HepG2 (cell line): Measurements from ENCODE around the gene BST1. TPM values are rescaled to one million over a fixed set of nuclear protein-coding genes. Genes with fewer than 3 reads are reported as not detected.

Source experiments
- ASH2L ChIP-seq: fragments of 300-600, 200-600 bp; sonication (generic); IDR thresholded peaks from 2 replicates; pipeline ENCODE4 v1.7.0; 2017; ENCODE audit warnings: low read depth, mild to moderate bottlenecking, moderate library complexity, mixed read lengths, low read length; ENCODE audit not compliant: insufficient read length
- CBFB ChIP-seq: sonication (generic); formaldehyde crosslinking; IDR thresholded peaks from 2 replicates; pipeline ENCODE4 v1.4.0; 2020; ENCODE audit warnings: missing genetic modification reagents
- CHCHD3 ChIP-seq: sonication (generic); formaldehyde crosslinking; IDR thresholded peaks from 2 replicates; pipeline ENCODE4 v1.8.0; 2022; ENCODE audit warnings: mild to moderate bottlenecking, missing genetic modification reagents, moderate library complexity
- CSRNP1 ChIP-seq: sonication (generic); formaldehyde crosslinking; IDR thresholded peaks from 2 replicates; pipeline ENCODE4 v1.8.1; 2023; ENCODE audit warnings: mild to moderate bottlenecking, missing genetic modification reagents
- FOSL2 ChIP-seq: sonication (generic); formaldehyde crosslinking; IDR thresholded peaks from 2 replicates; pipeline ENCODE4 v1.4.0; 2020; ENCODE audit warnings: missing genetic modification reagents
- HDAC2 ChIP-seq: sonication (generic); formaldehyde crosslinking; IDR thresholded peaks from 2 replicates; pipeline ENCODE4 v1.4.0; 2020; ENCODE audit warnings: missing genetic modification reagents
- HDAC6 ChIP-seq: fragments of 200-600 bp; sonication (generic); IDR thresholded peaks from 2 replicates; pipeline ENCODE4 v1.7.0; 2017; ENCODE audit warnings: mild to moderate bottlenecking, antibody characterized with exemption, low read length, low read depth
- HES4 ChIP-seq: sonication (generic); formaldehyde crosslinking; IDR thresholded peaks from 2 replicates; pipeline ENCODE4 v1.9.0; 2021; ENCODE audit warnings: mild to moderate bottlenecking, missing genetic modification reagents, borderline replicate concordance
- JUNB ChIP-seq: sonication (generic); formaldehyde crosslinking; IDR thresholded peaks from 2 replicates; pipeline ENCODE4 v1.8.0; 2022; ENCODE audit warnings: missing genetic modification reagents, mild to moderate bottlenecking, borderline replicate concordance
- MTA1 ChIP-seq: sonication (generic); formaldehyde crosslinking; IDR thresholded peaks from 2 replicates; pipeline ENCODE4 v1.4.0; 2020; ENCODE audit warnings: missing genetic modification reagents, mild to moderate bottlenecking, borderline replicate concordance
- MYNN ChIP-seq: sonication (generic); formaldehyde crosslinking; IDR thresholded peaks from 2 replicates; pipeline ENCODE4 v1.4.0; 2020; ENCODE audit warnings: mild to moderate bottlenecking, low read depth, missing genetic modification reagents
- NFE2L2 ChIP-seq: fragments of 150-350 bp; IDR thresholded peaks from 2 replicates; pipeline ENCODE4 v1.6.1; 2014; ENCODE audit warnings: low read length
- RAD21 ChIP-seq: fragments of 450-650 bp; formaldehyde crosslinking; IDR thresholded peaks from 2 replicates; pipeline ENCODE4 v1.5.0; 2020; ENCODE audit warnings: mild to moderate bottlenecking
- TARDBP ChIP-seq: sonication (generic); formaldehyde crosslinking; IDR thresholded peaks from 2 replicates; pipeline ENCODE4 v1.8.0; 2022; ENCODE audit warnings: mild to moderate bottlenecking, missing genetic modification reagents
- TBX3 ChIP-seq: fragments of 450-650 bp; IDR thresholded peaks from 2 replicates; pipeline ENCODE4 v1.6.1; 2017; ENCODE audit warnings: antibody characterized with exemption, mild to moderate bottlenecking, inconsistent platforms, borderline replicate concordance
- YEATS2 ChIP-seq: sonication (generic); formaldehyde crosslinking; IDR thresholded peaks from 2 replicates; pipeline ENCODE4 v1.4.0; 2020; ENCODE audit warnings: missing genetic modification reagents, borderline replicate concordance
- YEATS4 ChIP-seq: sonication (generic); formaldehyde crosslinking; IDR thresholded peaks from 2 replicates; pipeline ENCODE4 v1.4.0; 2020; ENCODE audit warnings: missing genetic modification reagents, borderline replicate concordance
- ZC3H13 ChIP-seq: sonication (generic); formaldehyde crosslinking; IDR thresholded peaks from 2 replicates; pipeline ENCODE4 v1.8.1; 2023; ENCODE audit warnings: mild to moderate bottlenecking, missing genetic modification reagents, moderate library complexity
- ZFYVE20 ChIP-seq: sonication (generic); formaldehyde crosslinking; IDR thresholded peaks from 2 replicates; pipeline ENCODE4 v1.8.0; 2023; ENCODE audit warnings: low read depth, mild to moderate bottlenecking, moderate library complexity, missing genetic modification reagents, borderline replicate concordance
- ZMAT3 ChIP-seq: sonication (generic); formaldehyde crosslinking; conservative IDR thresholded peaks from 2 replicates; pipeline ENCODE4 v1.7.0; 2021; ENCODE audit warnings: missing genetic modification reagents
- ZNF280D ChIP-seq: sonication (generic); formaldehyde crosslinking; IDR thresholded peaks from 2 replicates; pipeline ENCODE4 v1.5.1; 2020; ENCODE audit warnings: mild to moderate bottlenecking, missing genetic modification reagents
- ZNF441 ChIP-seq: sonication (generic); formaldehyde crosslinking; IDR thresholded peaks from 2 replicates; pipeline ENCODE4 v1.7.0; 2021; ENCODE audit warnings: missing genetic modification reagents, borderline replicate concordance
- ZNF503 ChIP-seq: sonication (generic); formaldehyde crosslinking; IDR thresholded peaks from 2 replicates; pipeline ENCODE4 v1.4.0; 2020; ENCODE audit warnings: missing genetic modification reagents
- ZNF543 ChIP-seq: sonication (generic); formaldehyde crosslinking; IDR thresholded peaks from 2 replicates; pipeline ENCODE4 v1.4.0; 2020; ENCODE audit warnings: mild to moderate bottlenecking, missing genetic modification reagents
- ZNF775 ChIP-seq: sonication (generic); formaldehyde crosslinking; IDR thresholded peaks from 2 replicates; pipeline ENCODE4 v1.4.0; 2020; ENCODE audit warnings: missing genetic modification reagents, mild to moderate bottlenecking, moderate library complexity, borderline replicate concordance
- polyA plus RNA-seq, 8 experiments: library from polyadenylated mRNA; depleted of rRNA in 3 of 8; stranded (reverse) in 7 of 8; unstranded in 1 of 8; fragments of >200 nt; fragmentation: Illumina TruSeq in 4 of 8; extraction: Trizol in 4 of 8; gene quantifications; 2 replicates each; pipeline versions ENCODE4 v1.2.1 to v1.2.3, GENCODE V29; 2011 to 2016; ENCODE audit warnings: low read depth in 4 of 8, missing spikeins in 1 of 8, mixed read lengths in 1 of 8; ENCODE audit not compliant: insufficient read depth in 1 of 8
- total RNA-seq, 5 experiments: library from RNA; depleted of rRNA; stranded (reverse); fragments of >200 nt; fragmentation: Illumina TruSeq; extraction: Trizol; gene quantifications; 2 replicates each; pipeline ENCODE4 v1.2.3, GENCODE V29; 2016; ENCODE audit warnings: low read depth in 1 of 5

BST1 gene
- total and polyA plus RNA-seq, 2 of the 13 experiments (the other 11 are each of a cell fraction or from before 2014, with no cell fraction given) = 0.09 to 0.49 TPM

- TF ChIP-seq NFE2L2 (no peak), TBX3 (peak; percentile 29; the same call in 1 of the 2 replicates), CBFB (peak; percentile 69; the same call in 1 of the 2 replicates), TARDBP (CRISPR knock-in tag) (no peak), JUNB (no peak), HDAC6 (no peak), RAD21 (CRISPR knock-in tag) (no peak), ZC3H13 (CRISPR knock-in tag) (no peak), ZMAT3 (no peak), ZNF503 (peak; percentile 54; the same call in 1 of the 2 replicates), MYNN (CRISPR knock-in tag) (no peak), ZNF775 (CRISPR knock-in tag) (no peak), ZNF441 (CRISPR knock-in tag) (peak; percentile 74; the same call in 1 of the 2 replicates), YEATS4 (no peak), CSRNP1 (no peak), MTA1 (CRISPR knock-in tag) (no peak), FOSL2 (CRISPR knock-in tag) (peak; percentile 80), ZNF543 (CRISPR knock-in tag) (no peak), YEATS2 (CRISPR knock-in tag) (no peak), ZNF280D (CRISPR knock-in tag) (no peak), HDAC2 (peak; percentile 54), ASH2L (no peak), HES4 (no peak), CHCHD3 (CRISPR knock-in tag) (no peak), ZFYVE20 (CRISPR knock-in tag) (no peak)
Observed at GRCh38 chr4:15740764-15741404, 38.0 kb downstream of the BST1 start (continued).
